Measurements from ENCODE around the gene STAMBP. TPM values are rescaled to one million over a fixed set of nuclear protein-coding genes. Genes with fewer than 3 reads are reported as not detected.

Gene STAMBP
- total and polyA plus RNA-seq, 2 of the 4 experiments (the other 2 are of a cell fraction) = 29.7 to 38.7 TPM

DNA sequence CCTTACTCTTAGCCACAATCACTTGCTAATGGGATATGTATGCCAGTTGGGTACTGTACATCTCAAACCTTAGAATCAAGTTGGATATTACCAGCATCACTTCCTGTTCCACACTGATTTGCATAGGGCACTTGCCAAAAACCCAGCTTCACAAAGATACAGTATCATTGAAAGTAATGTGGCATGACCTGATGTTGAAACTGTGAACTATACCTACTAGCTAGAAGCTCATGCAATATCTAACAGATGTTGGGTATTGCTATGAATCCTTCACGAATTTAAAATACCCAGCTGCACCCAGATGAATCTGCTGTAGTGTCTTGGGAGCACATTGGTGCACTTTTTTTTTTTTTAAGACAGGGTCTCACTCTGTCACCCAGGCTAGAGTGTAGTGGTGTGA lies 6.5 kb upstream of the STAMBP start:
- no peak overlapping the region for H4K91ac ChIP-seq (ENCODE audit: insufficient read depth, low read depth, low read length)
- H3K27me3 ChIP-seq (ENCODE audit: control insufficient read depth, insufficient read depth, low read length) = peaks cover 10% of the 10 kb centered on the region
- no peak overlapping the region for H2BK120ac ChIP-seq (ENCODE audit: low read depth, low read length)
- no peak overlapping the region for H2AK5ac ChIP-seq (ENCODE audit: low read depth, low read length)
- ChIA-PET POLR2A (ENCODE audit: unreplicated experiment) (no interaction called here), CTCF (interaction anchor here (0.6 kb wide), 1 partner anchor 63 kb away, joined by 3 read pairs; no protein-coding TSS in a partner anchor)
- H2AK9ac ChIP-seq (replicated peaks; ENCODE audit: low read depth, low read length, poor library complexity) = no peak overlapping the region
- no peak overlapping the region for H2BK20ac ChIP-seq (ENCODE audit: low read depth, low read length)
- no peaks in the 10 kb centered on the region for H3K36me3 ChIP-seq (ENCODE audit: control insufficient read depth, insufficient read depth, low read length)
- DNase-seq = no peak
- no peak overlapping the region for H3K4me3 ChIP-seq (ENCODE audit: insufficient read depth, low read depth, low read length)
- no peak overlapping the region for H3K18ac ChIP-seq (ENCODE audit: low read depth, low read length)
- H3K56ac ChIP-seq (ENCODE audit: extremely low read depth, insufficient read depth, low read length) = no peak overlapping the region
- no peak for ATAC-seq (ENCODE audit: low read depth)
- WGBS, 2 experiments (ENCODE audit: extremely low coverage in 2 of 2, insufficient read length in 1 of 2) = no CpG with 5 or more reads among the region's 1 CpG
- no peak overlapping the region for H2BK15ac ChIP-seq (ENCODE audit: low read depth, low read length)
- dilution Hi-C loops (cut with HindIII; ENCODE audit: low sequenced_read_pairs, unreplicated experiment) (no loop called here), intact Hi-C loops (cut with micrococcal nuclease) (no loop called here), in situ Hi-C loops (cut with MboI; ENCODE audit: low sequenced_read_pairs) (loop anchor here (10.0 to 25.0 kb wide), 2 partner anchors 163 to 515 kb away; partner anchors contain the start of genes SLC4A5 and TET3)
- H3K4ac ChIP-seq (ENCODE audit: low read depth, low read length) = no peak overlapping the region
- no peak overlapping the region for H3K9ac ChIP-seq (ENCODE audit: low read depth, low read length)
- no peak overlapping the region for H4K8ac ChIP-seq (ENCODE audit: low read depth in 2 of 2, low read length in 2 of 2)
- no peak overlapping the region for H3K4me2 ChIP-seq (ENCODE audit: low read depth, low read length)
- no peak overlapping the region for H4K5ac ChIP-seq (ENCODE audit: low read depth, low read length)
- H2AFZ ChIP-seq (replicated peaks; ENCODE audit: low read length, poor library complexity) = no peak overlapping the region
- BruUV-seq (replicated peaks) = no TSS peak
- H3K9me1 ChIP-seq (ENCODE audit: insufficient read depth, low read length) = no peaks in the 10 kb centered on the region
- no peaks in the 10 kb centered on the region for H3K9me3 ChIP-seq (ENCODE audit: control insufficient read depth, insufficient read depth, low read length)
- H4K20me1 ChIP-seq (ENCODE audit: insufficient read depth, low read length) = no peaks in the 10 kb centered on the region
- TF ChIP-seq, protein P1, sequence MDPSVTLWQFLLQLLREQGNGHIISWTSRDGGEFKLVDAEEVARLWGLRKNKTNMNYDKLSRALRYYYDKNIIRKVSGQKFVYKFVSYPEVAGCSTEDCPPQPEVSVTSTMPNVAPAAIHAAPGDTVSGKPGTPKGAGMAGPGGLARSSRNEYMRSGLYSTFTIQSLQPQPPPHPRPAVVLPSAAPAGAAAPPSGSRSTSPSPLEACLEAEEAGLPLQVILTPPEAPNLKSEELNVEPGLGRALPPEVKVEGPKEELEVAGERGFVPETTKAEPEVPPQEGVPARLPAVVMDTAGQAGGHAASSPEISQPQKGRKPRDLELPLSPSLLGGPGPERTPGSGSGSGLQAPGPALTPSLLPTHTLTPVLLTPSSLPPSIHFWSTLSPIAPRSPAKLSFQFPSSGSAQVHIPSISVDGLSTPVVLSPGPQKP (IDR thresholded peaks at IDR 0.05; ENCODE audit: borderline replicate concordance, low read depth, low read length) = no peak
- TF ChIP-seq RCOR1 (IDR thresholded peaks at IDR 0.05; ENCODE audit: insufficient replicate concordance, low read length) (no peak), USF2 (IDR thresholded peaks at IDR 0.05; ENCODE audit: low read depth, low read length) (no peak), NFE2L2 (IDR thresholded peaks at IDR 0.05; ENCODE audit: low read depth, low read length) (no peak), RFX5 (IDR thresholded peaks at IDR 0.05; ENCODE audit: low read depth, low read length) (no peak), MAFK (IDR thresholded peaks at IDR 0.05; ENCODE audit: low read depth, low read length) (no peak), POLR2A (IDR thresholded peaks at IDR 0.05; ENCODE audit: low read depth, low read length) (no peak), MXI1 (IDR thresholded peaks at IDR 0.05; ENCODE audit: borderline replicate concordance, low read depth, low read length) (no peak), RAD21 (IDR thresholded peaks at IDR 0.05; ENCODE audit: low read length) (no peak), CHD1 (IDR thresholded peaks at IDR 0.05; ENCODE audit: low read depth, low read length) (no peak), MAZ (IDR thresholded peaks at IDR 0.05; ENCODE audit: borderline replicate concordance, low read depth, low read length) (no peak), BHLHE40 (IDR thresholded peaks at IDR 0.05; ENCODE audit: low read depth, low read length) (no peak), FOS (IDR thresholded peaks at IDR 0.05; ENCODE audit: low read depth, low read length) (no peak), CEBPB (IDR thresholded peaks at IDR 0.05; ENCODE audit: low read depth, low read length) (no peak), SMC3 (IDR thresholded peaks at IDR 0.05; ENCODE audit: low read depth, low read length) (no peak)
- TF ChIP-seq, protein P2, sequence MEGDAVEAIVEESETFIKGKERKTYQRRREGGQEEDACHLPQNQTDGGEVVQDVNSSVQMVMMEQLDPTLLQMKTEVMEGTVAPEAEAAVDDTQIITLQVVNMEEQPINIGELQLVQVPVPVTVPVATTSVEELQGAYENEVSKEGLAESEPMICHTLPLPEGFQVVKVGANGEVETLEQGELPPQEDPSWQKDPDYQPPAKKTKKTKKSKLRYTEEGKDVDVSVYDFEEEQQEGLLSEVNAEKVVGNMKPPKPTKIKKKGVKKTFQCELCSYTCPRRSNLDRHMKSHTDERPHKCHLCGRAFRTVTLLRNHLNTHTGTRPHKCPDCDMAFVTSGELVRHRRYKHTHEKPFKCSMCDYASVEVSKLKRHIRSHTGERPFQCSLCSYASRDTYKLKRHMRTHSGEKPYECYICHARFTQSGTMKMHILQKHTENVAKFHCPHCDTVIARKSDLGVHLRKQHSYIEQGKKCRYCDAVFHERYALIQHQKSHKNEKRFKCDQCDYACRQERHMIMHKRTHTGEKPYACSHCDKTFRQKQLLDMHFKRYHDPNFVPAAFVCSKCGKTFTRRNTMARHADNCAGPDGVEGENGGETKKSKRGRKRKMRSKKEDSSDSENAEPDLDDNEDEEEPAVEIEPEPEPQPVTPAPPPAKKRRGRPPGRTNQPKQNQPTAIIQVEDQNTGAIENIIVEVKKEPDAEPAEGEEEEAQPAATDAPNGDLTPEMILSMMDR (conservative IDR thresholded peaks at IDR 0.05; ENCODE audit: low read depth, low read length) = no peak
- H2BK5ac ChIP-seq (ENCODE audit: low read depth, low read length, poor library complexity, severe bottlenecking) = no peak overlapping the region
- 0 out of 4 replicates have a peak, but pooled peaks cover 0 to 1% of the 10 kb centered on the region in 2 experiments for H3K79me1 ChIP-seq (ENCODE audit: low read depth in 1 of 2, low read length in 2 of 2)
- no peak overlapping the region for H3K23ac ChIP-seq (ENCODE audit: low read depth, low read length)
- no peaks in the 10 kb centered on the region for H3K4me1 ChIP-seq (ENCODE audit: control insufficient read depth, insufficient read depth, low read length)
- no peak overlapping the region for H3K27ac ChIP-seq (ENCODE audit: insufficient read depth, low read length)
- H3K14ac ChIP-seq (replicated peaks; ENCODE audit: low read depth, low read length) = no peak overlapping the region

All from IMR-90 (cell line).